ENCODE measurements around the gene XXYLT1. TPM values are rescaled to one million over a fixed set of nuclear protein-coding genes. Genes with fewer than 3 reads are reported as not detected.
A peak's percentile ranks its signal among the peaks of the same experiment; 100 is the strongest.

XXYLT1 gene
- total RNA-seq, 1 experiment from 2014 or later, result 23.4 TPM

GRCh38 chr3:195200010-195200822 is 70.7 kb downstream of the XXYLT1 start (continued):
- no peak for TF ChIP-seq STAT6 (CRISPR knock-in tag; conservative IDR thresholded peaks at IDR 0.05; ENCODE audit: low read depth)
- TF ChIP-seq IRF2 (CRISPR knock-in tag; IDR thresholded peaks at IDR 0.05; ENCODE audit: borderline replicate concordance, low read depth), result no peak
- no peak for TF ChIP-seq EMX1 (CRISPR knock-in tag; IDR thresholded peaks at IDR 0.05)
- TF ChIP-seq GTF2I (CRISPR knock-in tag; conservative IDR thresholded peaks at IDR 0.05), result no peak
- no peak for TF ChIP-seq CREB1 (CRISPR knock-in tag; IDR thresholded peaks at IDR 0.05)
- TF ChIP-seq JUN (CRISPR knock-in tag; IDR thresholded peaks at IDR 0.05), result no peak
- no peak for TF ChIP-seq MYBL2 (CRISPR knock-in tag; IDR thresholded peaks at IDR 0.05)
- no peak for TF ChIP-seq ESRRA (CRISPR knock-in tag; IDR thresholded peaks at IDR 0.05; ENCODE audit: borderline replicate concordance)
- TF ChIP-seq SOX15 (CRISPR knock-in tag; IDR thresholded peaks at IDR 0.05), result no peak
- no peak for TF ChIP-seq ZBTB21 (CRISPR knock-in tag; IDR thresholded peaks at IDR 0.05; ENCODE audit: borderline replicate concordance)

GRCh38 chr3:195198426-195199346 is 72.3 kb downstream of the XXYLT1 start:
- H3K9me3 Mint-ChIP-seq, result no peaks in the 10 kb centered on the region
- H3K4me1 Mint-ChIP-seq, result peaks cover 26% of the 10 kb centered on the region
- no peak for TF ChIP-seq SP1 (CRISPR knock-in tag; conservative IDR thresholded peaks at IDR 0.05)
- no peak for TF ChIP-seq TEAD1 (CRISPR knock-in tag; IDR thresholded peaks at IDR 0.05)
- no peak for TF ChIP-seq FOXJ3 (CRISPR knock-in tag; IDR thresholded peaks at IDR 0.05; ENCODE audit: borderline replicate concordance)
- peak; percentile 54; the same call in 1 of the 2 replicates for TF ChIP-seq GABPB1 (CRISPR knock-in tag; IDR thresholded peaks at IDR 0.05)
- TF ChIP-seq ETV6 (CRISPR knock-in tag; IDR thresholded peaks at IDR 0.05), result no peak
- TF ChIP-seq ZNF512 (CRISPR knock-in tag; IDR thresholded peaks at IDR 0.05; ENCODE audit: borderline replicate concordance), result no peak
- no peaks in the 10 kb centered on the region for H3K27me3 Mint-ChIP-seq (ENCODE audit: low read depth)
- H3K36me3 Mint-ChIP-seq, result no peaks in the 10 kb centered on the region
- ChIA-PET POLR2A (no interaction called here), CTCF (no interaction called here)
- H3K4me3 Mint-ChIP-seq, result no peak overlapping the region
- no peak for DNase-seq (ENCODE audit: low spot score)
- ATAC-seq, result no peak
- H3K27ac Mint-ChIP-seq, result no peak overlapping the region

GRCh38 chr3:195197765-195198425 is 73.1 kb downstream of the XXYLT1 start:
- Mint-ChIP-seq H3K9me3 (no peaks in the 10 kb centered on the region), H3K27ac (peak overlapping the region; percentile 15; the same call in 1 of the 2 replicates), H3K27me3 (ENCODE audit: low read depth) (no peaks in the 10 kb centered on the region), H3K36me3 (no peaks in the 10 kb centered on the region), H3K4me3 (no peak overlapping the region), H3K4me1 (peaks cover 23% of the 10 kb centered on the region)
- ChIA-PET POLR2A (interaction anchor here (0.6 kb wide), 1 partner anchor 564 kb away, joined by 3 read pairs; no protein-coding TSS in a partner anchor), CTCF (no interaction called here)
- DNase-seq (ENCODE audit: low spot score) (no peak), ATAC-seq (no peak)
- TF ChIP-seq PREB (CRISPR knock-in tag; IDR thresholded peaks at IDR 0.05; ENCODE audit: borderline replicate concordance) (no peak), CREB1 (CRISPR knock-in tag; IDR thresholded peaks at IDR 0.05) (no peak), CDX4 (CRISPR knock-in tag; IDR thresholded peaks at IDR 0.05; ENCODE audit: borderline replicate concordance) (no peak), TP53 (CRISPR knock-in tag; IDR thresholded peaks at IDR 0.05) (no peak), KAT7 (CRISPR knock-in tag; IDR thresholded peaks at IDR 0.05; ENCODE audit: borderline replicate concordance) (no peak), TEAD4 (CRISPR knock-in tag; IDR thresholded peaks at IDR 0.05) (no peak), ATF3 (CRISPR knock-in tag; conservative IDR thresholded peaks at IDR 0.05) (no peak), ZNF219 (CRISPR knock-in tag; IDR thresholded peaks at IDR 0.05; ENCODE audit: borderline replicate concordance) (no peak), HMGA2 (CRISPR knock-in tag; IDR thresholded peaks at IDR 0.05) (no peak), ZBTB21 (CRISPR knock-in tag; IDR thresholded peaks at IDR 0.05; ENCODE audit: borderline replicate concordance) (no peak)

Data from WTC11 (cell line).